Fibroblast of skin of abdomen (primary cell): ENCODE measurements around the gene GNG14.
"Not testable (repeated sequence)": the region's sequence is repeated elsewhere in the genome, so short reads cannot be mapped to it uniquely, and the experiment has no call there.

Source experiments
- DNase-seq: peaks from one replicate; pipeline ENCODE4 v3.0.0-alpha.2; 2013

The GNG14 gene

DNA sequence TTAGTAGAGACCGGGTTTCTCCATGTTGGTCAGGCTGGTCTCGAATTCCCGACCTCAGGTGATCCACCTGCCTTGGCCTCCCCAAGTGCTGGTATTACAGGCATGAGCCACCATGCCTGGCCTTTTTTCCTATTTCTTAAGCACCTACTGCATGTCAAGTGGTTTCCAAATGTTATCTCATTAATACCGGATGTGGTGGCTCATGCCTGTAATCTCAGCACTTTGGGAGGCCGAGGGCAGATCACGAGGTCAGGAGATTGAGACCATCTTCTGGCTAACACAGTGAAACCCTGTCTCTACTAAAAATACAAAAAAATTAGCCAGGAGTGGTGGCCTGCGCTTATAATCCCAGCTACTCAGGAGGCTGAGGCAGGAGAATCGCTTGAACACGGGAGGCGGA is 37.8 kb downstream of the GNG14 start:
- DNase-seq, result not testable (repeated sequence)

DNA sequence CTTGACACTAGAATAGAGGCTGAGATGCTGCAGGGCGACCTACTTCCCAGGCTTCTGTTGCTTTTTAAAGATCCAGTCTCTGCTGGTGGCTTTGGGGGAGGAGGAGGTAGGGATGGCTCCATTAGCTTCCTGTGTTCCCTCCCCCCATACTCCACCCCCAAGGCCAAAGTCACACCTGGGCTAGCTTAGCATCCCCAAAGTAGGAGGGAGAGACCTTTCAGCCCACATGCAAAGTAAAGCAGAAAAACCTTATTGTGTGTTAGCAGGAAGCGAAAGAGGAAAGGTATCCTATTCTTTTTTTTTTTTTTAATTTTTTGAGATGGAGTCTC is 39.2 kb downstream of the GNG14 start:
- no peak for DNase-seq

DNA sequence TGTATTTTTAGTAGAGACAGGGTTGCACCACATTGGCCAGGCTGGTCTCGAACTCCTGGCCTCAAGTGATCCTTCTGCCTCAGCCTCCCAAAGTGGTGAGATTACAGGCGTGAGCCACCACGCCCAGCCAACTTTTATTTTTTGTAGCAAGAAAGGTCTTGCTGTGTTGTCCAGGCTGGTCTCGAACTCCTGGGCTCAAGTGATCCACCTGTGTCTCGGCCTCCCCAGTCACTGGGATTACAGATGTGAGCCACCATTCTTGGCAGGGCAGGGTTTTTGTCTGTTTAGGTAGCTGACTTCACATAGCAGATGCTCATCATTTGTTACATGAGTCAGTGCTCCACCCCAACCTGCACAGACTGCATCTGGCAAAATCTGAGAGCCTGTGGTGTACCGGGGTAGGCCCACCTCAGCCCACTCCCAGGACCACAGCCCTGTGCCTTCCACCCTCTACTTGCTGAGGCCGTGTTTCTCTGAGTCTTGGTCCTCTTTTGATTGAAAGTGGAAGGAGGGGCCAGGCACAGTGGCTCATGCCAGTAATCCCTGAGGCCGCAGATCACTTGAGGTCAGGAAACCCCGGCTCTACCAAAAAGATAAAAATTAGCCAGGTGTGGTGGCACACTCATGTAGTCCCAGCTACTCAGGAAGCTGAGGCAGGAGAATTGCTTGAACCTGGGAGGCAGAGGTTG is 40.1 kb downstream of the GNG14 start:
- DNase-seq, result no peak

DNA sequence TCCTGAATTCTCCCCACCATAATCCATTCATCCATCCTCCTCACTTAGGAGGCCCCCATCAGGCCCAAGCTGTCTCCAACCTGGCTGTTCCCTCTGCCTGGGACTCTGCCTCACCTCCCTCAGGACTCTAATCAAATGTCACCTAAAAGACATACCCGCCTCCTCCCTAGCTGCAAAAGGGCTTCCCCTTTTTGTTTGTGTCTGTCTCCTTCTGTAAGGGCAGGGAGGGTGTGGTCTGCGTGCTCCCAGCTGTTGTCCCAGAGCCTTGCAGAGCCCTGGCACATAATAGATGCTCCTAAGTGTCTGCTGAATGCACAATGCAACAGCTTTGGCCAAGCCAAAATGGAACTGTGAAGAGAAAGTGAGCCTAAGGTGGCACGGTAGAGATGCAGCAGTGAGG is 42.3 kb downstream of the GNG14 start:
- DNase-seq, result no peak

DNA sequence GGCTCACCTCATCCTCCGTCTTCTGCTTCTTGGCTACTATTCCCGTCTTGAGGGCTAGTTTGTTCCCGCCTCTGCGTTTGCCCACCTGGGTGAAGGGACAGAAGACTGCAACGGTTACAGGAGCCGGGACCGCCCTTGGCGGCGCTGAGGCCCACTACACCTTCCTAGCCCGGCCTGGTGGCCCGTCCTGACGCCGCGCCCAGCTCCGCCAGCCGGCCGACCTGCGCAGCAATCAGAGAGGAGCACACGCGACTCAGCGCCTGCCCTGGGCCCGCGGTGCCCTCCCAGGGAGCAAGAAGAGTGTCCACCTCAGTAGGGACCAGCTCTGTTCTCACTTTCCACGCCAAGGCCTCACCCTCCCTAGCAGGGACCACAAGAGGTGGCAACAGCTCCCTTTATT is 43.5 kb downstream of the GNG14 start:
- DNase-seq, result no peak

DNA sequence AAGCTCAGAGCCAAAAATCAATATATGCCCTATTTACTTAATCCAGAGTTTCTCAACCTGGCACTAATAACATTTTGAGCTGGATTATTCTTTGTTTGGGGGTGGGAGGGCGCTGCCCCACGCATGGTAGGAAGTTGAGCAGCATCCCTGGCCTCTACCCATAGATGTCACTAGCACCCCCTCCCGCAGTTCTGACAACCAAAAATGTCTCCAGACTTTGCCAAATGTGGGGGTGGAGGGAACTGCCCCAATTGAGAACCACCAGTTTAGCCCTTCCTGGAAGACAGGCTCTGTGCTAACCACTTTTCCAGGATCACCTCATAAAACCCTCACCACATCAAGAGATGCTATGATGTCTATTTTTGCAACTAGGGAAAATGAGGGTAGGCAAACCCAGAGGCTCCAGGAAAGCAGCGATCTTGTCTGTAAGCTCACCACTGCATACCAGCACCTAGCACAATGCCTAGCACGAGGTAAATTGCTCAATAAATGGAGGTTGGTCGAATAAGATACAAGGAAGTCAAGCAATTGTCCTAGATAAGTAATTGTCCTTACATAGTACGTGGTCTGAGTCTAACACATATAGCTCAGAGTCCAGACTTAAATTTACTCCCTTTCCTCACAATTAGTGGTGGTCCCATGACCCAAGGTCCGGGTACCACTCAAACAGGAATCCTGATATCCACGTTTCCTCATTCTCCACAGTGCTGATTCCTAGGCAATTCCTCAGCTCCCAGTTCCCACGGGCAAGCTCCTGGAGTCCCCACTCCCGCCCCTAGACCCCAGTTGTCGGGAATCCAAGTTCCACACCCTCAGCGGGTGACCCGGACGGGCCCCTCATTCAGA is 45.8 kb downstream of the GNG14 start:
- DNase-seq, result peak; percentile 41

DNA sequence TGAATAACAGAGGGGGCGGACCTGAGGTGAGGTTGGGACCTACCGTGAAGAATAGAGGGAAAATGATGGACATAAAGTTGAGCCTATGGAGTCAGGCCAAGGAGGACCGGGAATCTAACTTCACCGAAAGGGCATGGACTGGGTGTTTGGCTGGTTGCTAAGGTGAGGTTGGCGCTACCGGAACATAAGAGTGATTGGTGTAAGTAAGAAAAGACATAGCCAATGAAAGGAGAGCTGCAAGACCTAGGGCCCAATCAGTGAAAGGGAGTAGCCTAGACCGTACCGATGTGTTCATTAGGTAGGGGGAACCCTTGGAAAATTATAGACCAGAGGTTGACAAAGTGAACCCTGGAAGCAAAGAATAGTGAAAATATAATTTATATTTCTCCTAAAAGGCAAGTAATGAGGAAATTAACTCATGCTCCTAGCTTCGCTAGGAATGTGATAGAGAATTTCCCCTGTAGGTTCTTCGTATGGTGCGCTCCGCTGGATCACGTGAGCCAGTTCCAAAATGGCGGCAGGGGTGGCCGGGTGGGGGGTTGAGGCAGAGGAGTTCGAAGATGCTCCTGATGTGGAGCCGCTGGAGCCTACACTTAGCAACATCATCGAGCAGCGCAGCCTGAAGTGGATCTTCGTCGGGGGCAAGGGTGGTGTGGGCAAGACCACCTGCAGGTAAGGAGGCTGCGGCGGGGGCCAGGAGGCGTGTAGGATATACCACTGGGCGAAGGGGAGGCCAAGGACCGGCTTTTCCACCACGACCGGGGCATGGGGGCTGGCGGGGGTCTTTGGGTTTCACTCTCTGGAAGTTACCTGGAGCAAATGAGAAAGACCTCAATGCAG is 49.4 kb downstream of the GNG14 start, which contains the start of gene GET3:
TSS of gene GET3 (plus strand) at position 503 of the 840 bp plus-strand sequence. CDS start at position 512, 9 bp downstream.
- peak; percentile 100 for DNase-seq

DNA sequence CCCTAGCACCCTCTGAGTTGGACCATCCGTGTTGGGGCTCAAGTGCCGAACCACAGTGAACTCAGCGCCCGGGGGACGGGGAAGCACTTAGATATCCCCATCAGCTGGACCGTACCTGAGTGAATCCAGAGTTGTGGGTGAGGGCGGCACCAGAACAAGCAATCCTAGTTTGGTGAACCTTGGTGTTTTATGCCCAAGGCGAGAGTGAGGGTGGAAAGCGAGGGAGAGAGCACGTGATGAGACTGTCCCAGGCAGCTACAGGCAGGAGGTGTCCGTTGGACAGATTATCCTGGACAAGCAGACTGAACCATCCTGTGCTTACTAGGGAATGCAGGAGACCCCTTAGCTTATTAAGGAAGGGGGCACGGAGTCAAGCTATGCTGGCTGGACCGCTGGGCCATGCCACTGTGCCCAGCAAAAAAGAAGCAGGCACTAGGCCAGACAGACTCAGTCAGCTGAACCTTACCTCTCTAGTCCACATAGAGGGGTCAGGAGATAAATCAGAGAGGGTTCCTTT is 50.1 kb downstream of the GNG14 start:
- no peak for DNase-seq
